ENCODE data around the gene CSTPP1.
"Not testable (repeated sequence)": the region's sequence is repeated elsewhere in the genome, so short reads cannot be mapped to it uniquely, and the experiment has no call there.

CSTPP1 gene

DNA sequence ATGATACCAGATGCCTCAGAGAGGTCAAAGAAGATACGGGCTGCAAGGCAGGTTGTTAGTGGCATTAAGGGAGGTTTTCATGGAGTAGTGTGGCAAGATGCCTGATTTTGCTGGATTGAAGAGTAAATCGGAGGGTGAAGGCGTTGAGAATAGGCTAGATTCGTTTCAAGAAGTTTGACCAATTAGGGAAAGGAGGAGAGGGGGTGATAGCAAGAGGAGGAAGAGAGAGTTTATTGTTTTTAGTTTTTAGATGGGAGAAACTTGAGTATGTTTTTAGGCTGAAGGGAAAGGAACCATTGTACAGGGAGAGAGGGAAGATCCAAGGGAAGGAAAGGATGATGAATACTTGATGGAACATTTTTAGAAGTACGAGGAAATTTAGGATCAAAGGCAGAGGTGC lies 16.5 kb downstream of the CSTPP1 start:
- no peak for DNase-seq (ENCODE audit: low read depth)

DNA sequence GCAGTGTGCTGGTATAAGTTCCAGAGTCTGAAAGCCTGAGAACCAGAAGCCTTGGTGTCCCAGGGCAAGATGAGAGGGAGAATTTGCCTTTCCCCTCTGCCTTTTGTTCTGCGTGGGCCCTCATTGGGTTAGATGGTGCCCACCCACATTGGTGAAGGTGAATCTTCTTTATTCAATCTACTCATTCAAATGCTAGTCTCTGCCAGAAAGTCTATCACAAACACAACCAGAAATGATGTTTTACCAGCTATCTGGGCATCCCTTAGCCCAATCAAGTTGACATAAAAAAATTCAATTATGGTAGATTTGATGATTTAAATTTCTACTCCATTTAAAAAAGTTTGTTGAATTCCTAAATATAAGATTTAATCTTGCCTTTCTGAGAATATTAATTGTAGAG lies 22.2 kb downstream of the CSTPP1 start:
- DNase-seq (ENCODE audit: low read depth), result no peak

DNA sequence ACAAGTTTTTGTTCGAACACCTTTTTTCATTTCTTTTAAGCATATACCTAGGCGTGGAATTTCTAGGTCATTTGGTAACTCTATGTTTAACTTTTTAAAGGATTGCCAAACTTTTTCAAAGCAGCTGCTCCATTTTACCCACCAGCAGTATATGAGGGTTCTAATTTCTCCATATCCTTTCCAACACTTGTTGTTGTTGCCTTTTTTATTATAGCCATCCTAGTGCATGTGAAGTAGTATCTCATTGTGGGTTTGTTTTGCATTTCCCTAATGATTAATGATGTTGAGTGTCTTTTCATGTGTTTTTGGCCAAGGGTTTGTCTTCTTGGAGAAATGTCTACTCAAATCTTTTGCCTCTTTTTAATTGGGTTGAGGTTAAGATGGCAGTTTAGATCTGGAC lies 24.5 kb downstream of the CSTPP1 start:
- no peak for DNase-seq (ENCODE audit: low read depth)

- DNase-seq (ENCODE audit: low read depth), result not testable (repeated sequence)
Measured at GRCh38 chr11:46961886-46962285, 25.3 kb downstream of the CSTPP1 start.

GRCh38 chr11:46963844-46964243 lies 27.3 kb downstream of the CSTPP1 start:
- DNase-seq (ENCODE audit: low read depth), result no peak

DNA sequence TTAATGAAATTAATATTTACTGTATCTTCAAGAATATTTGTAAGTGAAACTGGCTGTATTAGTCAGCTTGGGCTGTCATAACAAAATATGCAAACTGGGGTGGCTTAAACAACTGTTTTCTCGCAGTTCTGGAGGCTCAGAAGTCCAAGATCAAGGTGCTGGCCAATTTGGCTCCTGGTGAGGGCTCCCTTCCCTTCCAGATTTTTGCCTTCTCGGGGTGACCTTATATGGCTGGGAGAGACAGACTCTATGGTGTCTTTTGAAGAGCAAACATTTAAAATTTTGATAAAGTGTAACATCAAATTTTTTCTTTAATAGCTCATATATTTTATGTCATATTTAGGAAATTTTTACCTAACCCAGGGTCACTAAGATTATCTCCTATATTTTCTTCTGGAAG lies 30.2 kb downstream of the CSTPP1 start:
- DNase-seq (ENCODE audit: low read depth), result no peak

DNA sequence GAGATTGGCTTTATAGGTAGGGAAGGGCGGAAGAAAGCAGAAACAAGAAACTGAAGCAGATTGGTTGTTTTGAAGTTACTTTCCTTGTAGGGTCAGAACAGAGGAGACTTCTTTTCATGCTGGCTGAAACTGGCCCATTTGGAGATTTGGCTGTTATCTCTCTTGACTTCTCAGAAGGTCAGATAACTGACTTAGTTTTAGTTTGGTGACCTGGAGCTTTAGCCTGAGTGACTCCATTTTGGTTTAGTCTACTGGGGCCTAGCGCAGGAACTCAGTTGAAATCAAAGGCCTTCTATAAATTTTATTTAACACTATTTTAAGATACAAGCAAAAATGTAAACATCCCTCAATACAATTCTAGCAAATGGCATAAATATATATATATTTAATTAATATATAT lies 31.4 kb downstream of the CSTPP1 start:
- DNase-seq (ENCODE audit: low read depth), result no peak

DNA sequence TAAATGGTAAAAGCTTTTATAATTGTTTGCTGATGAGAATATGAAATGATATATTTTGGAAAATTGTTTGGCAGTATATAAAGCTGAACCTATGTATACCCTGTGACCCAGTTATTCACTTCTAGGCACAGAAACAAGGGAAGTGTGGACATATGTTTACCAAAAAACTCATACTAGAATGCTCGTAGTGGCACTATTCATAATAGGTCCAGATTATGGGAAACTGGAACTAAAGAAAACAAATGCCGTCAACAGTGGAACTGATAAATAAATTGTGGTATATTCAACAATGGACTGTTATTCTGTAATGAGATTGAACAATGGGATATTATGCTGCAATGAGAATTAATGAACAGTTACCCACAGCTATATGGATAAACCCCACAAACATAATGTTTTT lies 32.8 kb downstream of the CSTPP1 start:
- DNase-seq (ENCODE audit: low read depth), result no peak

DNA sequence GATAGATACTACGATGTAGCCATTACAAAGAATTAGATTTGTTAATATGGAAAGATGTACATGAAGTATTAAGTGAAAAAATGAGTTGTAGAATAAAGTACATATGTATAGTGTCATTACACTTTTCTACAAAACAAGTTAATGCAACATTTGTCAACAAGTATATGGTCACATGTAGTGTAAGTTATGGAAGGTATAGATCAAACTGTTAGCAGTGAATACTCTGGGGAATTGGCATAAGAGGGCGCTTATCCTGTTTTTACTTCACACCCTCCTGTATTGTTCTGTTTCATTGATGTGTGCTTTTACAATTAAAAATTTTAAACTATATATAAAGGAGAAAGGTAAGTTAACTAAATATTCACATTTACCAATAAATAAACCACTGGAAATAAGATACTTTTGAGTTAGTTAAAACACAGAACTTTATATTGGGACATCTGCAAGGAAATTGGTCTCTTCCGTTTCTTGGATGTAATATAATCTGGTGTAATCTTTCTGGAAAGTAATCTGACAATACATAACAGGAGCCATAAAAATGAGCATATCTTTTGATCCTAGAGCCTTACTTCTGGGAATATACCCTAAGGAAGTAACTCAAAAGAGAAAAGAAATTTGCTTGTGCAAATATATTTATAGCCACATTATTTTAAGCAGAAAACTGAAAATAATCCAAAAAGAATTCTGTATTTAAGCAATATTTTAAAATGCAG lies 34.5 kb downstream of the CSTPP1 start:
- DNase-seq (ENCODE audit: low read depth), result no peak

- DNase-seq (ENCODE audit: low read depth), result no peak
Measured at GRCh38 chr11:46972343-46972742, 35.8 kb downstream of the CSTPP1 start.

DNA sequence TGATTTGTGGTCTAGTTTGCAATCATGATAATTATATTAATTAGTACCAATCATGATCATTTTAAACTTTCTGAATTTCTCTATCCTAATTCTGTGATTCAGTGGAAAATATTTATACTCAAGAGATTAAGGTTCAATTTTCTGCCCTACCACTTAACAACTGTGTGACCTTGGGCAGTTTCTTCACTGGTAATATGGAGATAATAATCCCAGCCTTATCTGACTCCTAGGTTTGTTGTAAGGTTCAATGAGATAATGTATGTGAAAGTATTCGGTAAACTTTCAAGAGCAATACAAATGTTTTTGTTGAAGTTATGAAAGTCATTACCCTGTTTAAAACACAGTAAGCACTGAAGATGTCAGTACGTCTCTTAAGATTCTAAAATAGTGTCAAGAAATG lies 36.3 kb downstream of the CSTPP1 start:
- no peak for DNase-seq (ENCODE audit: low read depth)

DNA sequence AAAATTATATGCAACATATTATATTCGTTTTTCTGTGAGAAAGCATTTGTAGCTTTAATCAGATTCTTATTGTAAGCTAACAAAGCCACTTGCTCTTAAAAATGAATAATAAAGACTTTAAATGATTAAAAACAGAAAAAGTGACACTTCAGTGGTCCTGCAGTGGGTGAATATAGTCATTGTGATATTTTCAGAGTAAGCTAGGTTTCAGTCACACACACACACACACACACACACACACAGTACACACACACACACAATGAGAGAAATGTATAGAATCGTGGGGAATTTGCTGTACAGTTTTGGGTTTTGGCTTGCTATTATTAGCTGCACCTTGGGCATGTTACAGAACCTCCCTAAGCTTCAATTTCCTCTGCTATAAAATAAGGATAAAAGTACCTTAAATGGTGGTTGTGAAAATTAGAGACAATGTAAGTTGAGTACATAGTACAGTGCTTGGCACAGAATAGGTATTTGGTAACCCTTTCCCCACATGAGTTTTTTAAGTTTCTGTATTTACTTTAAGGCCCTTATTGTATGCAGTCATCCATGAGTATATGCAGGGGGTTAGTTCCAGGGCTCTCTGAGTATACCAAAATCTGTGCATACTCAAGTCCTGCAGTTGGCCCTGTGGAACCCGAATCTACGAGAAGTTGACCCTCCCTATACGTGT lies 39.8 kb downstream of the CSTPP1 start:
- no peak for DNase-seq (ENCODE audit: low read depth)

GRCh38 chr11:46977038-46977813 lies 40.7 kb downstream of the CSTPP1 start:
- no peak for DNase-seq (ENCODE audit: low read depth)

GRCh38 chr11:46978005-46978491 lies 41.5 kb downstream of the CSTPP1 start:
- no peak for DNase-seq (ENCODE audit: low read depth)

- DNase-seq (ENCODE audit: low read depth), result no peak
Measured at GRCh38 chr11:46979358-46979757, 42.8 kb downstream of the CSTPP1 start.

DNA sequence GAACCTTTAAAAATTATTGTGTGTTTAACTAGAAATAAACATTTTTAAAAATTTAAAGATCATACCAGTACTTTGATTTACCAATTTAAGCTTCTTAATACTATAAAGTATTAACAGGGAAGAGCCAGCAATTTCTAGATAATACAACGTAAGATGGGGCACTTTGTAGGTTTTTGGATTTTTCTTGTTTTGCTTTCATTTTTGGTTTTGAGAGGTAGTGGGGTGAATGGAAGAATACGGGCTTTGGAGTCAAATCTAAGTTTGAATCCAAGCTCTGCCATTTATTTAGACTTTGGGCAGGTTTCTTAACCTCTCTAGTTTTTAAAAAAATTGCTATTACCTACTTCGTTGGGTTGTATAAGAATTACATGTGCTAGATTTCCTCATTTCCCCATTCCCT lies 44.9 kb downstream of the CSTPP1 start:
- DNase-seq (ENCODE audit: low read depth), result no peak

GRCh38 chr11:46982797-46983452 lies 46.4 kb downstream of the CSTPP1 start:
- no peak for DNase-seq (ENCODE audit: low read depth)

- DNase-seq (ENCODE audit: low read depth), result no peak
Measured at GRCh38 chr11:46983598-46983997, 47.0 kb downstream of the CSTPP1 start.

- no peak for DNase-seq (ENCODE audit: low read depth)
Measured at GRCh38 chr11:46984548-46984947, 48.0 kb downstream of the CSTPP1 start.

DNA sequence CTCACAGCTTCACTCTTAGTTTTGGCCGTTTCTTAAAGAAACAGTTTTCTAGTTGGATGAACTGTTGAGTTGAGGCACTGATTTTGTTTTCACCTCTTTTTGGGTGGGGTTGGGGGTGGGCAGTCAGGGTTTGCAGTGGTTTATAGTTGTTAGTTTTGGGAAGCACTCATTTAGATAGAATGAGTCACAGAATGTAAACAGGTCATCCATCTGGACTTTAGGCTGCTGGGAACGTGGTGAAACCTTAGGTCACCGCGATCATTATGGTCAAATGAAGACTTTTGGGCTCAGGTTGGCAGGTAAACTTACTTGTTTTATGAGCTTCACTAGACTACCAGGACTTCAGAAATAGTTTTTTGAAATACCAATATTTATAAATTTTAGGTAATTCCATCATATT lies 48.4 kb downstream of the CSTPP1 start:
- DNase-seq (ENCODE audit: low read depth), result no peak

GRCh38 chr11:46987183-46987582 lies 50.6 kb downstream of the CSTPP1 start:
- no peak for DNase-seq (ENCODE audit: low read depth)

GRCh38 chr11:46989810-46990487 lies 53.4 kb downstream of the CSTPP1 start:
- not testable (repeated sequence) for DNase-seq (ENCODE audit: low read depth)
